Nephron progenitor cell (in vitro differentiated cells): ENCODE data around the gene NPIPA3.
"Not testable (repeated sequence)": the region's sequence is repeated elsewhere in the genome, so short reads cannot be mapped to it uniquely, and the experiment has no call there.

Experiments
- DNase-seq: peaks from one replicate; pipeline ENCODE4 v3.0.0; 2021
- H3K27ac Mint-ChIP-seq: 2 replicates; pipeline ENCODE4 v1.8.0; 2021; ENCODE audit warnings: mild to moderate bottlenecking, moderate library complexity, mixed read lengths
- H3K27me3 Mint-ChIP-seq: 2 replicates; pipeline ENCODE4 v1.8.0; 2021; ENCODE audit warnings: mild to moderate bottlenecking, low read depth, mixed read lengths; ENCODE audit not compliant: poor library complexity
- H3K36me3 Mint-ChIP-seq: 2 replicates; pipeline ENCODE4 v1.8.0; 2021; ENCODE audit warnings: low read depth, mixed read lengths
- H3K4me1 Mint-ChIP-seq: 2 replicates; pipeline ENCODE4 v1.8.0; 2021; ENCODE audit warnings: mixed read lengths
- H3K4me3 Mint-ChIP-seq: 2 replicates; pipeline ENCODE4 v1.8.0; 2021; ENCODE audit warnings: mild to moderate bottlenecking, moderate library complexity, mixed read lengths
- H3K9me3 Mint-ChIP-seq: 2 replicates; pipeline ENCODE4 v1.8.0; 2021; ENCODE audit warnings: mild to moderate bottlenecking, moderate library complexity, mixed read lengths
- CTCF ChIP-seq: fragments of 200-600 bp; sonication (generic); IDR thresholded peaks from 2 replicates; pipeline ENCODE4 v1.5.0; 2021; ENCODE audit warnings: antibody characterized with exemption

Gene NPIPA3

DNA sequence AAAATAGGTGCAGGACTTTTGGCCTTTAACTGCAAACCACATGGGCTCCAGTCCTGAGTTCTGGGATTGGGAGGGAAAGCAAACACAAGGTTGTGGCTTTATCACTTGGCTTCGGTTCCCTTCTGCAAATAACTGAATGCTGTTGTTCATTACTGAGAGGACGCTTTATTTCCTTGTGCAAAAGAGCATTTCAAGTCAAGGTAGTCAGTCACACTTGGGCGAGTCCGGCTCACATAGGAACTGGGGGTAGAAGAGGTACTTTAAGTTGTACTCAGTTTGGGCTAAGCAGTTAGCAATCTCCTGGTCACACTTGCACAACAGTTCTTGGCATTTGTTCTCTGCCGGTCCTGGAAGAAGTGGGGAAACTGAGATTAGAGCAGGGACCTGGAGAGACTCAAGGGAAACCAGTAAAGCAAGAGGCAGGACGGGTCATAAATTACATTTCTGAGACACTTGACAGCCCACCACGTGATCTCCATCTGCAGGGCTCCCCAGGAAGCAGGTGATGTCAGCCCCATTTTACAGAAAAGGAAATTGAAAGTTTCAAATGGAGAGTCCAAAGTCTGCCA, 30.7 kb upstream of the NPIPA3 start:
- peaks cover 19% of the 10 kb centered on the region for H3K27me3 Mint-ChIP-seq
- peaks cover 18% of the 10 kb centered on the region for H3K36me3 Mint-ChIP-seq
- no peak for DNase-seq
- H3K27ac Mint-ChIP-seq = peak overlapping the region; percentile 70
- no peak for TF ChIP-seq CTCF
- no peaks in the 10 kb centered on the region for H3K9me3 Mint-ChIP-seq
- H3K4me3 Mint-ChIP-seq = no peak overlapping the region
- H3K4me1 Mint-ChIP-seq = peaks cover 10% of the 10 kb centered on the region

DNA sequence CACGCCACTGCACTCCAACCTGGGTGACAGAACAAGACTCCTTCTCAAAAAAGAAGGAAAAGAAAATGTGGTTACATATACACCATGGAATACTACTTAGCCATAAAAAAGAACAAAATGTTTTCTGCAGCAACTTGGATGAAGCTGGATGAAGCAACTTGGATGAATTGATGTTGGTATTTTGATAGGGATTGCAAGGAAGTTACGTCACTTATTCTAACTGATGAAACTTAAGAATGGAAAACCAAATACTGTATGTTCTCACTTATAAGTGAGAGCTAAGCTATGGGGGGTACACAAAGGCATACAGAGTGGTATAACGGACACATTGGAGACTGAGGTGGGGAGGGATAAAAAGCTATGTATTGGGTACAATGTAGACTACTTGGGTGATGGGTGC, 26.6 kb upstream of the NPIPA3 start:
- H3K27ac Mint-ChIP-seq = no peak overlapping the region
- DNase-seq = no peak
- H3K4me3 Mint-ChIP-seq = no peak overlapping the region
- peaks cover 19% of the 10 kb centered on the region for H3K27me3 Mint-ChIP-seq
- H3K4me1 Mint-ChIP-seq = peaks cover 10% of the 10 kb centered on the region
- TF ChIP-seq CTCF = no peak
- no peaks in the 10 kb centered on the region for H3K36me3 Mint-ChIP-seq
- H3K9me3 Mint-ChIP-seq = no peaks in the 10 kb centered on the region

GRCh38 chr16:14677627-14678026, 25.6 kb upstream of the NPIPA3 start:
- H3K9me3 Mint-ChIP-seq = no peaks in the 10 kb centered on the region
- peaks cover 2% of the 10 kb centered on the region for H3K4me1 Mint-ChIP-seq
- no peaks in the 10 kb centered on the region for H3K36me3 Mint-ChIP-seq
- H3K4me3 Mint-ChIP-seq = no peak overlapping the region
- H3K27me3 Mint-ChIP-seq = peaks cover 20% of the 10 kb centered on the region
- DNase-seq = no peak
- no peak overlapping the region for H3K27ac Mint-ChIP-seq
- no peak for TF ChIP-seq CTCF

GRCh38 chr16:14678748-14679497, 24.3 kb upstream of the NPIPA3 start:
- no peaks in the 10 kb centered on the region for H3K4me1 Mint-ChIP-seq
- no peaks in the 10 kb centered on the region for H3K9me3 Mint-ChIP-seq
- no peak for TF ChIP-seq CTCF
- no peak for DNase-seq
- H3K4me3 Mint-ChIP-seq = no peak overlapping the region
- H3K27me3 Mint-ChIP-seq = peaks cover 25% of the 10 kb centered on the region
- no peaks in the 10 kb centered on the region for H3K36me3 Mint-ChIP-seq
- H3K27ac Mint-ChIP-seq = no peak overlapping the region

- H3K9me3 Mint-ChIP-seq, H3K4me1 Mint-ChIP-seq, H3K27ac Mint-ChIP-seq, DNase-seq, H3K36me3 Mint-ChIP-seq, H3K4me3 Mint-ChIP-seq: not testable (repeated sequence)
- H3K27me3 Mint-ChIP-seq = peaks cover 17% of the 10 kb centered on the region
These were observed 22.8 kb upstream of the NPIPA3 start for GRCh38 chr16:14680396-14680795.

- no peaks in the 10 kb centered on the region for H3K36me3 Mint-ChIP-seq
- TF ChIP-seq CTCF = no peak
- peaks cover 13% of the 10 kb centered on the region for H3K27me3 Mint-ChIP-seq
- no peak for DNase-seq
- no peak overlapping the region for H3K27ac Mint-ChIP-seq
- no peaks in the 10 kb centered on the region for H3K9me3 Mint-ChIP-seq
- H3K4me1 Mint-ChIP-seq = no peaks in the 10 kb centered on the region
- no peak overlapping the region for H3K4me3 Mint-ChIP-seq
These were observed 22.1 kb upstream of the NPIPA3 start for GRCh38 chr16:14681115-14681514.
